Measurements from ENCODE around the gene TEX14. TPM values are rescaled to one million over a fixed set of nuclear protein-coding genes. Genes with fewer than 3 reads are reported as not detected.
"Not testable (repeated sequence)": the region's sequence is repeated elsewhere in the genome, so short reads cannot be mapped to it uniquely, and the experiment has no call there.

The TEX14 gene
- total RNA-seq, 1 donor from 2014 or later, result 0.07 TPM

- intact Hi-C loops (cut with micrococcal nuclease), result no loop called here
- no peaks in the 10 kb centered on the region for H3K9me3 Mint-ChIP-seq
- no peak overlapping the region for H3K4me3 Mint-ChIP-seq
- H3K36me3 Mint-ChIP-seq (ENCODE audit: low read depth), result no peaks in the 10 kb centered on the region
- no peaks in the 10 kb centered on the region for H3K4me1 Mint-ChIP-seq
- no peak for DNase-seq
- no peaks in the 10 kb centered on the region for H3K27me3 Mint-ChIP-seq
- no peak overlapping the region for H3K27ac Mint-ChIP-seq
These were observed 7.8 kb downstream of the TEX14 start for GRCh38 chr17:58684003-58684402.

- H3K9me3 Mint-ChIP-seq, result no peaks in the 10 kb centered on the region
- no peaks in the 10 kb centered on the region for H3K36me3 Mint-ChIP-seq (ENCODE audit: low read depth)
- H3K27ac Mint-ChIP-seq, result no peak overlapping the region
- intact Hi-C loops (cut with micrococcal nuclease), result no loop called here
- DNase-seq, result no peak
- no peak overlapping the region for H3K4me3 Mint-ChIP-seq
- peaks cover 2% of the 10 kb centered on the region for H3K4me1 Mint-ChIP-seq
- H3K27me3 Mint-ChIP-seq, result peaks cover 5% of the 10 kb centered on the region
These were observed 11.8 kb downstream of the TEX14 start for GRCh38 chr17:58680038-58680369.

GRCh38 chr17:58679263-58680037, 12.4 kb downstream of the TEX14 start:
- H3K27ac Mint-ChIP-seq, result no peak overlapping the region

GRCh38 chr17:58678287-58678686, 13.6 kb downstream of the TEX14 start:
- H3K27ac Mint-ChIP-seq; H3K4me3 Mint-ChIP-seq; H3K27me3 Mint-ChIP-seq; intact Hi-C loops (cut with micrococcal nuclease); H3K36me3 Mint-ChIP-seq (ENCODE audit: low read depth); DNase-seq; H3K4me1 Mint-ChIP-seq; H3K9me3 Mint-ChIP-seq: not testable (repeated sequence)

More at GRCh38 chr17:58679263-58680037, 12.4 kb downstream of the TEX14 start:
- H3K4me3 Mint-ChIP-seq, result no peak overlapping the region
- no peaks in the 10 kb centered on the region for H3K36me3 Mint-ChIP-seq (ENCODE audit: low read depth)
- peaks cover 5% of the 10 kb centered on the region for H3K27me3 Mint-ChIP-seq
- H3K4me1 Mint-ChIP-seq, result peaks cover 2% of the 10 kb centered on the region
- H3K9me3 Mint-ChIP-seq, result no peaks in the 10 kb centered on the region
- intact Hi-C loops (cut with micrococcal nuclease), result no loop called here
- DNase-seq, result no peak

- no peak overlapping the region for H3K27ac Mint-ChIP-seq
- intact Hi-C loops (cut with micrococcal nuclease), result no loop called here
- no peaks in the 10 kb centered on the region for H3K36me3 Mint-ChIP-seq (ENCODE audit: low read depth)
- peaks cover 5% of the 10 kb centered on the region for H3K27me3 Mint-ChIP-seq
- H3K4me1 Mint-ChIP-seq, result peaks cover 2% of the 10 kb centered on the region
- no peak for DNase-seq
- H3K4me3 Mint-ChIP-seq, result no peak overlapping the region
- H3K9me3 Mint-ChIP-seq, result no peaks in the 10 kb centered on the region
These were observed 14.5 kb downstream of the TEX14 start for GRCh38 chr17:58677194-58677880.

GRCh38 chr17:58671969-58672368, 19.9 kb downstream of the TEX14 start:
- intact Hi-C loops (cut with micrococcal nuclease), result no loop called here

GRCh38 chr17:58669853-58670252, 22.0 kb downstream of the TEX14 start:
- Mint-ChIP-seq H3K36me3 (ENCODE audit: low read depth) (no peaks in the 10 kb centered on the region), H3K4me1 (peaks cover 6% of the 10 kb centered on the region), H3K4me3 (no peak overlapping the region), H3K27ac (no peak overlapping the region), H3K27me3 (peaks cover 23% of the 10 kb centered on the region), H3K9me3 (no peaks in the 10 kb centered on the region)
- intact Hi-C loops (cut with micrococcal nuclease), result no loop called here
- DNase-seq, result no peak

More at GRCh38 chr17:58671969-58672368, 19.9 kb downstream of the TEX14 start:
- no peak overlapping the region for H3K4me3 Mint-ChIP-seq
- no peaks in the 10 kb centered on the region for H3K36me3 Mint-ChIP-seq (ENCODE audit: low read depth)
- DNase-seq, result no peak
- H3K27ac Mint-ChIP-seq, result no peak overlapping the region
- no peaks in the 10 kb centered on the region for H3K9me3 Mint-ChIP-seq
- H3K27me3 Mint-ChIP-seq, result peaks cover 25% of the 10 kb centered on the region
- H3K4me1 Mint-ChIP-seq, result peaks cover 1% of the 10 kb centered on the region

GRCh38 chr17:58668598-58668935, 23.3 kb downstream of the TEX14 start:
- H3K9me3 Mint-ChIP-seq, result no peaks in the 10 kb centered on the region
- intact Hi-C loops (cut with micrococcal nuclease), result no loop called here
- no peak overlapping the region for H3K4me3 Mint-ChIP-seq
- no peak for DNase-seq
- H3K4me1 Mint-ChIP-seq, result peaks cover 6% of the 10 kb centered on the region
- no peaks in the 10 kb centered on the region for H3K36me3 Mint-ChIP-seq (ENCODE audit: low read depth)
- peaks cover 23% of the 10 kb centered on the region for H3K27me3 Mint-ChIP-seq
- H3K27ac Mint-ChIP-seq, result no peak overlapping the region

- H3K9me3 Mint-ChIP-seq, result no peaks in the 10 kb centered on the region
- peaks cover 6% of the 10 kb centered on the region for H3K4me1 Mint-ChIP-seq
- H3K27ac Mint-ChIP-seq, result no peak overlapping the region
- no peak for DNase-seq
- H3K36me3 Mint-ChIP-seq (ENCODE audit: low read depth), result no peaks in the 10 kb centered on the region
- no peak overlapping the region for H3K4me3 Mint-ChIP-seq
- intact Hi-C loops (cut with micrococcal nuclease), result no loop called here
- peaks cover 23% of the 10 kb centered on the region for H3K27me3 Mint-ChIP-seq
These were observed 23.8 kb downstream of the TEX14 start for GRCh38 chr17:58667934-58668597.

GRCh38 chr17:58666858-58667267, 25.0 kb downstream of the TEX14 start:
- Mint-ChIP-seq H3K4me1 (peaks cover 6% of the 10 kb centered on the region), H3K27me3 (peaks cover 23% of the 10 kb centered on the region), H3K9me3 (no peaks in the 10 kb centered on the region), H3K4me3 (peak overlapping the region; percentile 4), H3K36me3 (ENCODE audit: low read depth) (no peaks in the 10 kb centered on the region), H3K27ac (no peak overlapping the region)
- DNase-seq, result peak; percentile 73
- intact Hi-C loops (cut with micrococcal nuclease), result no loop called here

- DNase-seq, result no peak
- H3K27ac Mint-ChIP-seq, result no peak overlapping the region
- H3K36me3 Mint-ChIP-seq (ENCODE audit: low read depth), result no peaks in the 10 kb centered on the region
- H3K4me3 Mint-ChIP-seq, result peak overlapping the region; percentile 4
- intact Hi-C loops (cut with micrococcal nuclease), result no loop called here
- peaks cover 24% of the 10 kb centered on the region for H3K27me3 Mint-ChIP-seq
- peaks cover 6% of the 10 kb centered on the region for H3K4me1 Mint-ChIP-seq
- no peaks in the 10 kb centered on the region for H3K9me3 Mint-ChIP-seq
These were observed 25.6 kb downstream of the TEX14 start for GRCh38 chr17:58665946-58666857.

GRCh38 chr17:58664302-58664701, 27.5 kb downstream of the TEX14 start:
- no peaks in the 10 kb centered on the region for H3K36me3 Mint-ChIP-seq (ENCODE audit: low read depth)
- H3K27me3 Mint-ChIP-seq, result peaks cover 21% of the 10 kb centered on the region
- H3K27ac Mint-ChIP-seq, result no peak overlapping the region
- no peak overlapping the region for H3K4me3 Mint-ChIP-seq
- DNase-seq, result no peak
- H3K9me3 Mint-ChIP-seq, result no peaks in the 10 kb centered on the region
- H3K4me1 Mint-ChIP-seq, result peaks cover 11% of the 10 kb centered on the region
- intact Hi-C loops (cut with micrococcal nuclease), result no loop called here

- Mint-ChIP-seq H3K9me3 (no peaks in the 10 kb centered on the region), H3K36me3 (ENCODE audit: low read depth) (peaks cover 5% of the 10 kb centered on the region), H3K4me3 (no peak overlapping the region), H3K27me3 (peaks cover 13% of the 10 kb centered on the region), H3K4me1 (peaks cover 21% of the 10 kb centered on the region), H3K27ac (no peak overlapping the region)
- intact Hi-C loops (cut with micrococcal nuclease), result no loop called here
- DNase-seq, result no peak
These were observed 30.3 kb downstream of the TEX14 start for GRCh38 chr17:58661499-58661898.
